H54 (cell line): Measurements from ENCODE around the gene RTTN.

Experiments
- DNase-seq: peaks from one replicate; pipeline ENCODE4 v3.0.0; 2011; ENCODE audit warnings: low spot score, mixed read lengths; ENCODE audit not compliant: insufficient read length
- FAIRE-seq: peaks from 3 replicates; lab custom pipeline; 2011; peaks lifted over from hg19 to GRCh38; lab: Jason Lieb, UNC
- POLR2A ChIP-seq: IDR thresholded peaks from 2 replicates; pipeline ENCODE4 v1.6.1; 2011; ENCODE audit warnings: low read depth, mild to moderate bottlenecking, low read length

Gene RTTN

GRCh38 chr18:69968039-69968438 is 237.4 kb downstream of the RTTN start:
- FAIRE-seq (no peak), DNase-seq (no peak)
- no peak for TF ChIP-seq POLR2A

DNA sequence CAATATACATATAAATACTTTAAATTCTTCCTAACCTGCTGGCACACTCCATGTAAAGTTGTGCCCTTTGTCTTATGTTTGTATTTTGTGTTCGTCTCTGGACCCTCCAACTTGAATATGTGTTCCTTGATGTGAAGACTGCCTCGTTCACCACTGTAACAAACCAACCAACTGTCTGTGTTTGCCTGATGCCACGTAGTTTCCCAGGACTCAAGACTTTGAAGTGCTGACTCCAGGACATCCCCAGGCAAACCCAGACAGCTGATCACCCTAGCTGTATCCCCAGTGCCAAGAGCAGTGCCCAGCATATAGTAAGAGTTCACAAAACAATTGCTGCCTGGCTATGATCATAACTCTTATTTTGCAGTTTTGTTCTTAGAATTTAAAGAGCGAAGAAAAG is 242.3 kb downstream of the RTTN start:
- TF ChIP-seq POLR2A: no peak
- DNase-seq: no peak
- FAIRE-seq: no peak

DNA sequence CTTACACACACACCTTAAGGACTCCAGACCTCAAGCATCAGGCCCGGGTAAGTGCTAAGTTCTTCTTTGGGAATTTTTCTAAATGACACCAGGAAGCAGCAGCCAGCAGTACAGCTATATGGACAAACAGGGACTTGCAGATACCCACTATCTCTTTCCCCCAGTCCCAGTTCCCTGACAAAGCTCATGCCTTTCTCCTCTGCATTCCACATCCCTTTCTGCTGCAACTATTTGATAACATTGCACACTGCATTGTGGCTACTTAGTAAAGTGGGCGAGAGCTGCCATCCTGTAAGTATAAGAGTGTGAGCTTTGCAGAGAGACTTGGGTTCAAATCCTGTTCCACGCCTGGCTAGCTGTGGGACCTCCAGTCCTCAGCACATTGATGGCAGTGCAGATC is 243.8 kb downstream of the RTTN start:
- TF ChIP-seq POLR2A: no peak
- DNase-seq: no peak
- FAIRE-seq: no peak

DNA sequence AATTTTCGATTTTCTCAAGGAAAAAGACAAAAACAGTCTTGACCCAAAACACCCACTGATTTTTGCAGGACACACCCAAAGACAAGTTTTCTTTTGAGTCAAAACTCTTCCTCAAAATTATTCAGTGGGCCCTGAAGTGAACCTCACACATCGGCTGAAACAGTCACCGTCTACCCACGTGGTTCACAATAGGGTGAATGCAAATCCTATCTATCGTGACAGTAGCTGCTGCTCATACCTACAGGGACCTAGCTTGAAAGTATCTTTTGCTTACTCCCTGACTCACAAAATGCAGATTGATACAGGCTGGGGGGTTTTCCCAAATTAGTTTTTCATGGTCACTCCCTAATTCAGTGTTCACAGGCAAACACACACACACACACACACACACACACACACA is 247.1 kb downstream of the RTTN start:
- no peak for DNase-seq
- TF ChIP-seq POLR2A: no peak
- FAIRE-seq: no peak

DNA sequence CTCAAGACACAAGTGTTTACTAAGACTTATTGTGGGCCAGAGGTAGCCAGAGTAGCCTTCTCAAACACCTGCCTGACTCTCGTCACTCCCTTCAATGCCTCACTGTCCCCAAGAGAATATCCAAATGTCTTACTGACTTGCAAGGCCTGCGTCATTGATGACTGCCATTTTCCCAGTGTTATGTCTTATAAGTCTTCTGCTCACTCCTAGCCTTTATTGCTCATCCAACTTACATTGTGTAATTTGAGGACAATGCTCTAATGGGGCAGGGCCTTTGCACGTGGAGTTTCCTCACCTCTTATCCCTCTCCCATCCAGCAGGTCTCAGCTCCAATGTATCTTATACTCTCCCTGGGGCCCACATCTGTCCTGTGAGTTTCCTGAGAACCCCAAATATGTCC is 247.7 kb downstream of the RTTN start:
- no peak for TF ChIP-seq POLR2A
- no peak for FAIRE-seq
- no peak for DNase-seq

DNA sequence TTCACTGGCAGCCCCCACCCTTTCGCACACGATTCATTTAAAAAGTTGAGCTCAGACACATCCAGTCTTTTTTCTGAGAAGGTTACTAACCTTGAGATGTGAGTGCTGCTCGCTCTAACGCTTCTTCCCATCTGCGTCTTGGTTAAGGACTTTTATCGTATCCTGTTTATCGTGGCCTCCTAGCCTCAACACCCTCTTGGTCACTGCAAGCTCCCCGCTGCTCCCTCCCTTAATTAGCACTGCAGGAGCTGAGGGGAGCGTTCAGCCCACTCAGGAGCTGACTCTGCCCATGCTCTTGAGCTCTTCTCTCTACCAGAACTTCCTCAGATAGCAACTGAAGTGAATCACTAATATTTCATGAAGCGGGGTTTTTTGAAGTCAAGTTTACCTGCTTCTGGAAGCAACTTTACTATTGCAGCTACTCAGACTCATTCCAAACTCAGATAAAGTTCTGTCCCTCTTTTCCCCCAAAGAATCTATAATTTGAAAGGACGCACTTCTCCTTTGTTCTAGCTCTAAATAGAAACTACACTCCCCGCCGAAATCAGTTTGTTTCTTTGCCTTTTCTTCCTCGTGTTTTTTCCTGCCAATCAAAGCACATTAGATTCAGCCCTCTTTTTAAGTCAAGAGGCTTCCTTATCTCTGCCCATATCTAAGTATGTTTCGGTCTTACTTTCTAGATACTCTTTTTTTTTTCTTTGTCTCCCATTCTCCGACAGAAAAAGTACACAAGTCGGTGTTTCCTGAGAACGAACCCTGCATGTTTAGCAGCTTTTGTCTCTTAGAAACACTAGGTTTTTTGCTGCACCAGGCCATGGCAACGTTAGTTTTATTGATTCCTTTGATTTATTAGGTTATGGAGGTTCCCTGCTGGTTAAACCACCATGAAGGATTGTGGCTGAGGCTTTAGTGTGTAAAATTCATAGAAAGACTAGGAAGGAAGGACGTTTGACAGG is 248.5 kb downstream of the RTTN start:
- TF ChIP-seq POLR2A: no peak
- FAIRE-seq (no peak), DNase-seq (no peak)

GRCh38 chr18:69956057-69956456 is 249.4 kb downstream of the RTTN start:
- no peak for TF ChIP-seq POLR2A
- DNase-seq (no peak), FAIRE-seq (no peak)

- FAIRE-seq: no peak
- TF ChIP-seq POLR2A: no peak
- no peak for DNase-seq
Measured at GRCh38 chr18:69954719-69955480, 250.6 kb downstream of the RTTN start.

- FAIRE-seq (no peak), DNase-seq (no peak)
- TF ChIP-seq POLR2A: no peak
Measured at GRCh38 chr18:69953191-69953590, 252.3 kb downstream of the RTTN start.
